GM18870 (cell line): ENCODE data around the gene SLC38A1.
"Not testable (repeated sequence)": the region's sequence is repeated elsewhere in the genome, so short reads cannot be mapped to it uniquely, and the experiment has no call there.

Experiments used
- ATAC-seq: cut with Tn5 transposase; IDR thresholded peaks from one replicate; pipeline ENCODE4 v1.9.1; 2021; ENCODE audit warnings: moderate library complexity; ENCODE audit not compliant: unreplicated experiment

The SLC38A1 gene

GRCh38 chr12:46209170-46209569 is 59.7 kb downstream of the SLC38A1 start:
- ATAC-seq, result no peak

DNA sequence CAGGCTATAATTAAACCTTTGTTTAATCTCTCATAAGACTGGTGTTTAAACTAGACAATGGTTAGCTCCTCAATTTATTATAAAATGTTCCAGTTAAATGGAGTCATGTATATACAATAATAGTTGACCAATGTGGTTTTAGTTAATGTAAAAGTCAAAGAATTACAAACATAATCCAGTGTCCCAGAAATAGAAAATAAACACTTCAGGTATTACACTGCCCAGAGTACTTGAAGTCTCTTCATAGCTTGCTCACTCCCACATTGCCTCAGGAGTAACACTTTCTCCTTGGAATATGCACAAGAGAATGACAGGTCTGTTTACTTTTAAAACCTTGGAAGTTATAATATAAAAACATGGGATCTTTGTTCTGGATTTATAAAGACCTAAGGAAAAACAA is 60.5 kb downstream of the SLC38A1 start:
- ATAC-seq, result no peak

GRCh38 chr12:46207644-46208043 is 61.2 kb downstream of the SLC38A1 start:
- ATAC-seq, result no peak

- ATAC-seq, result no peak
Measured at GRCh38 chr12:46206471-46206870, 62.4 kb downstream of the SLC38A1 start.

GRCh38 chr12:46205294-46205693 is 63.5 kb downstream of the SLC38A1 start:
- no peak for ATAC-seq

- no peak for ATAC-seq
Measured at GRCh38 chr12:46201284-46201789, 67.5 kb downstream of the SLC38A1 start.

DNA sequence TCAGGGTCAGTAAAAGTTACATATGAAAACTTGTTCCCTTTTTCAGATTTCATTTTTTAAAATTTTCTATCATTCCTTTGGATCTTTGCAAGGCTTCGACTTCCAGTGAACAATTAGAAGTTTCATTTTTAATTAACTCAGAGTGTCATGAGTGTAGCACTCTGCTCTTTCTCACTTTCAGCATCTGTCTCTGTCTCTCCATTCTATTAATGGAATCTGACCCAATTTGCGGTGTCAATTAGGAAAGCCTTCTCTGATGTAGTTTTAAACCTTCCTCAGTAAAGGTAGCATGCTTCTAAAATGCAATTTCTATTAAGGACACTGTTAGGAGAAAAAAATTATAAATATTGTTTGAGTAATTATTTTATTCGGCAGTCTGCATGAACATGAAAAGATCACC is 68.3 kb downstream of the SLC38A1 start:
- no peak for ATAC-seq

DNA sequence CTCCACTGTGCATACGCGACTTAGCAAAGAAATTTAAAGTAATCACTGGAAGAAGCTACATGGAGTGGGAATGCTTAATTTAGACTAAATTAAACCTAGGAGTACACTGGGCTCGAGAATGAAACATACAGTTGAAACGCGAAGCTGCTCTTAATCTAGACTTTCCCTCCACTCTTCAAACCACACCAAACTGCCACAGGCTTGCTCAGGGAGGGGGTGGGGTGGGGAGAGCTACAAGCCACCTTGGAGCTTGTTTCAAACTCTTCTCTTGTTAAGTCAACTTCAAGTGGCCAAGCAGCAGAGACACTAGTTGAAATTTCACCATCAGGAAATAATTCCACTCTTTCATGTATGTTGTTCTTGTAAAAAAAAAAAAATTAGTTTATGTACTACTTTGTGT is 69.9 kb downstream of the SLC38A1 start:
- ATAC-seq, result no peak

- no peak for ATAC-seq
Measured at GRCh38 chr12:46197883-46198282, 71.0 kb downstream of the SLC38A1 start.

- not testable (repeated sequence) for ATAC-seq
Measured at GRCh38 chr12:46190533-46190932, 78.3 kb downstream of the SLC38A1 start.

DNA sequence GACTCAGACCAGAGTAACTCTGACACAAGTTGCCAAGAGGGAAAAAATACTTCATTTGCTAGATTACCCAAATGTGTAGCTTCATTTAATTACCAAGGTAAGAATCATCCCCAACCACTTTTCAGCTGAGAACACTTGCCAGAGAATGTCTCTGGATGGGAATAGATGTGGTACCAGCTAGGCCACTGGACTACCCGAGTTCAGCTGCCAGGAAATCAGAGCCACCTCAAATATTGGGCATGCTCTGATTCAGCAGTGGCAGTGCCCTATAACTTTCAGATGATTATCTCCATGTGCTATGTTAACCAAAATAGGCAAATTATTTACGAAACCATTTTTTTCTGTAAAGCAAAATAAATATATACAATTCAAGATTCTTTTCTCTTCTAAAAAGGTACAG is 80.7 kb downstream of the SLC38A1 start:
- ATAC-seq, result no peak

- no peak for ATAC-seq
Measured at GRCh38 chr12:46187023-46187422, 81.8 kb downstream of the SLC38A1 start.

- ATAC-seq, result no peak
Measured at GRCh38 chr12:46186088-46186487, 82.8 kb downstream of the SLC38A1 start.

- no peak for ATAC-seq
Measured at GRCh38 chr12:46185686-46186085, 83.2 kb downstream of the SLC38A1 start.

- ATAC-seq, result no peak
Measured at GRCh38 chr12:46184798-46185595, 83.8 kb downstream of the SLC38A1 start.

GRCh38 chr12:46183112-46183511 is 85.7 kb downstream of the SLC38A1 start:
- ATAC-seq, result no peak

GRCh38 chr12:46181465-46181864 is 87.4 kb downstream of the SLC38A1 start:
- ATAC-seq, result no peak

DNA sequence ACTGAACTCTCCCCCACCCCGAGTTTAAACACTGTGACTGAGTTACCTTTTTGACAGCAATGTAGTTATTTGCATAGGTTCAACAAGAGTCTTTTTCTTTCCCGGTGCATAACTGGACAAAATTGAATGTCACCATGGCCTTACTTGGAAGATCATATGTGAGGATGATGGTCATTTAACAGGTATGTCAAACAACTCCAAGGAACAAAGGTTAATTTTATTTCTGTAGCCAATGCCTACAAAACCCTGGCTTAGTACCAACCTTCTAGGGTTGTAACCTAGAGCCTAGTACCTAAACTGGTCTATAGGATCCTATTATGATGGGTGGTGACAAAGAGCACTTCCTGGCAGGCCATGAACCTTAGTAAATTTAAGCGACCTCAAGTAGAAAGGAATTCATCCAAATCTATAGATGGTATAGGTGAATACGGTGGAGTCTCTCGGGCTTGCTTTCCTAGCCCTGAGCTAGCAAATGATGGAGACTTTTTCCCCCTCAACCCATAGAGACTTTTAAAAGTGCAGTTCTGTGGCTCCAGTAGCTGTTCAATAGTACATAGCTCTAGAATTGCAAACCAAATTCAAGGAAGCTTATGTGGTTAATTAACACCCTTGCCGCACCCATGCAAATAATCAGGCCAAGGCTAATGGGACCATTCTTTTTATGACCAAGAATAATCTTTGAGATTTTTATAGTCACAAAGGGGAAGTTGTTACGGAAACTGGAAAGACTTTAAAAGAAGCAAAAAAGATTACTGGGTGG is 89.0 kb downstream of the SLC38A1 start:
- peak; percentile 55 for ATAC-seq

DNA sequence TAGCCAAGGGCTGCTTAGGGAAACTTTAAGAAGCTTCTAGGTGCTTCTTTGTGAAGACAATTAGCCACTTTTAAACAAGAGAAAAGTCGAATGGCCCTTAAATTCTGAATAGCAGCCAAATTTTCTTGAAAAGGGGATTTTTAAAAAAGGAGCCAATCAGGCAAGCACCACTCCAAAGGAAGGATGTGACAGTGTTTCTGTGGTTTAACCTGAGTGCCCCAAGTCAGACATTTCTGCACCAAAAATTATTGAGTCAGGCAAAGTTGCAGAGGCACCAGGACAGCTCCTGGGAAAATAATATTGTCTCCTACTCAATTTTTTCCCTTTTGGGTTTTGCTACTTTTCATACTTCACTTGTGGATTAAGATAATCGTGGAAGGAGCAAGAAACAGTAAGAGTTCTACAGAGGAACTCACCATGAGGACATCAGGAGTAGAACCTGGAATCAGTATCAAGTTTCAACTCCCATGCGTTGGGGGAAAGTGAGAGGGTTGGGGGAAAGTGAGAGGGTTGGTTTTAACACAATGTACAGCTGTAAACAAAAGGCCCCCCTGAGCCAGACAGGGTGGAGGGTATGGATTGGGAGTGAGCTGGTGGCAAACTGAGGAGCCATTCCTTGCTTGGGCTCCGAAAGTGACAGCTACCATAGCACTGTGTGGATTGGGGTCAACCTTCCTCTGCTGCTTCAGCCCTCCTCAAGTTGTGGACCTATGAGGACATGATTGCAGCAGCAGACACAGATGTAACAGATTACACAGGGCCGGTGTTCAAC is 90.8 kb downstream of the SLC38A1 start:
- ATAC-seq, result no peak

GRCh38 chr12:46177025-46177424 is 91.8 kb downstream of the SLC38A1 start:
- ATAC-seq, result no peak

DNA sequence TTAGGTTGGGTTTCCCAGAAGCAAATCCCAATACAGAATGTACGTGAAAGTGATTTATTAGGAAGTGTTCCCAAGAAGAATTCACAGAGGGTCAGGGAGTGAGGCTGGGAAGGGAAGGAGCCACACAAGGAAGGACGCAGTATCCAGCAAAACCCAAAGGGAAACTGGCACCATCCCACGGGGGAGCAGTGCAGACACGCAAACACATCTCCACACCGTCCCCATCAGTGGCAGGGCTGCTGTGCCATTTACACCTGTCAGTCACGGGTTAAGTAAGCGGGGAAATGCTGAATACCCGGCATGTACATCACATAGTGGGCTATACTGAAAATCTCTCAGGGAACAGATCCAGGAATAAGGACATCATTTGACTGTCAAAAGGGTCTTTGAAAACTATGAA is 93.9 kb downstream of the SLC38A1 start:
- ATAC-seq, result no peak
